CMK (cell line): ENCODE data around the gene UPK3BL2.
"Not testable (repeated sequence)": the region's sequence is repeated elsewhere in the genome, so short reads cannot be mapped to it uniquely, and the experiment has no call there.

Experiments
- DNase-seq: peaks from one replicate; pipeline ENCODE4 v3.0.0-alpha.2; 2010; ENCODE audit warnings: low read depth

The UPK3BL2 gene, protein sequence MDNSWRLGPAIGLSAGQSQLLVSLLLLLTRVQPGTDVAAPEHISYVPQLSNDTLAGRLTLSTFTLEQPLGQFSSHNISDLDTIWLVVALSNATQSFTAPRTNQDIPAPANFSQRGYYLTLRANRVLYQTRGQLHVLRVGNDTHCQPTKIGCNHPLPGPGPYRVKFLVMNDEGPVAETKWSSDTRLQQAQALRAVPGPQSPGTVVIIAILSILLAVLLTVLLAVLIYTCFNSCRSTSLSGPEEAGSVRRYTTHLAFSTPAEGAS

DNA sequence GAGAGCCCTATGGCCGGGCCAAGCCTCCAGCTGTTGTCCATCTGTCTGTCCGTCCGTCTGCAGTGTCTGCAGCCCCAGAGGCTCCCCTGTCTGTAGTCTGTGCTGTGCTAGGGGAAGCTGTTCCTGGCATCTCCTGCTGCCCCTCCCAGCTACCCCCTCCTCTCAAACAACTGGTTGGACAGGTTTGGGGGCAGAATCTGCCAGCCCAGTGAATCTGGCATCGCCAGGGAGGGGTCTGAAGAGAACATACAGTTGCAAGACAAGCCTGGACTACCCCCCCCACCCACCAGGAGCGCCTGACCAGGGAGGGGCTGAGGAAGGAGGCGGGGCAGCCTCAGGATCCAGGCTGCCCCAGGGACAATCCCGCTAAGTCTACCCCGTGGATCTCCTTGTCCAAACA is at the start of gene UPK3BL2:
Gene UPK3BL2, minus strand, starts transcription at position 101 of the 400 bp plus-strand sequence. Its CDS starts 60 bp downstream, at position 41.
- DNase-seq: not testable (repeated sequence)

DNA sequence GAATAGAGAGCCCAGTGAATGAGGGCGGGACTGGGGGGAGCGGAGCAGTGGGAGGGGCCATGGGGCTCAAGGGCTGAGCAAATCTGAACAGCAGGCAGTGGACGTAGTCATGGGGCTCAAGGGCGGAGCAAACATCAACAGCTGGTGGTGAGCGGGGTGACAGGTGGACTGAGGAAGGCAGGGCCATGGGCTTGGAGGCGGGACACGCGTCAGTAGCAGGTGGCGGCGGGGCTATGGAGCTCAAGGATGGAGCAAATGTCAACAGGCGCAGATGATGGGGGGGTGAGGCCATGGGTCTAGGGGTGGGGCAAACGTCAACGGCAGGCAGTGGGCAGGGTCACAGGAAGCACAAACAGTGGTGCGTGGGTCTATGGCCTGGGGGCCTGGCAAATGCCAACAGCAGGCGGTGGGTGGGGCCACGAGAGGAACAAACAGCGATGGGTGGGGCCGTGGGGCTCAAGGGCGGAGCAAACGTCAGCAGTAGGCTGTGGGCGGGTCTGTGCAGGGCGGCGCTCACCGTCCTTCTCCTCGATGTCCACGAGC is 49.1 kb upstream of the UPK3BL2 start:
- DNase-seq: not testable (repeated sequence)

DNA sequence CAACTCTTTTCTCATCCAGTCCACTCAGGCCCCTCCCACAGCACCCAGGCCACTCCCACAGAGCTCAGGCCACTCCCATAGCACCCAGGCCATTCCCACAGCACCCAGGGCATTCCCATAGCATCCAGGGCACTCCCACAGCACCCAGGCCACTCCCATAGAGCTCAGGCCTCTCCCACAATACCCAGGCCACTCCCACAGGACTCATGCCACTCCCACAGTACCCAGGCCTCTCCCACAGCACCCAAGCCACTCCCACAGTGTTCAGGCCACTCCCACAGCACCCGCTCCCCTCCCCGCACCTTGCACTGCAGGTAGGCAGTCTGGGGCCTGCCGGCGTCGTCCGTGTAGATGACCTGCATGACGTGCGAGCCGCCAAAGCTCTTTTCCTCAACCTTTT is 46.4 kb upstream of the UPK3BL2 start:
- not testable (repeated sequence) for DNase-seq

DNA sequence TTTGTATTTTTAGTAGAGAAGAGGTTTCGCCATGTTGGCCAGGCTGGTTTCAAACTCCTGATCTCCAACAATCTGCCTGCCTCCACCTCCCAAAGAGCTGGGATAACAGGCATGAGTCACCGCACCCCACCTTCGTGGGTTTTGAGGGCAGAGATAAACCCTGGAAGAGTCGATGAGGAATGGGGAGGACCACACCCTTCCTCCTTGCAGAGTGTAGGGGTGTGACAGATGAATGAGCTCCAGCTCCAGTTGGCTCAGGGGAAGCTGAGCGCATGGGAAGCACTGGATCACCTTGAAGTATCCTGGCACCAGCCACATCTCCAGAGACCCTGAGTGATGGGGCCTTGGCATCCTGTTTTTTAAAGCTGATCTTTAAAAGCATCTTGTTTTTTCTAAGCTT is 40.0 kb upstream of the UPK3BL2 start:
- DNase-seq: not testable (repeated sequence)

DNA sequence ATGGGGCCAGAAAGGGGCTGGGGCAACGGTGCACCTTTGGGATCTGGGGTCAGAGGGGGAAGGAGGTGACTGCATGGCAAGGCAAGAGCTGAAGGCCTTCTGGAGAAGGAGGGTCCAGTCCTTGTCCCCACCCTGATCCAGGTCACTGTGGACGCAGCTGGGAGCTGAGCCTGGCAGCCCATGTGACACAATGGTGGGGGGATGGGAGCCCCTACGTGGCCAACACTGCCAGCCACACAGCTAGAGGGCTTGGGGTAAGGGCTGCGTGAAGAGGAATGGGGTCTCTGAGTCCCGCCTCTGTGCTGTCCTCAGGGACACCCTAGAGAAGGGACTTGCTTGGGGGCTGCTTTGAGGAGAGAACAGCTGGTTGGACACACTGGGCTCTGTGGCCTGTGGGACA is 38.2 kb upstream of the UPK3BL2 start:
- DNase-seq: not testable (repeated sequence)

DNA sequence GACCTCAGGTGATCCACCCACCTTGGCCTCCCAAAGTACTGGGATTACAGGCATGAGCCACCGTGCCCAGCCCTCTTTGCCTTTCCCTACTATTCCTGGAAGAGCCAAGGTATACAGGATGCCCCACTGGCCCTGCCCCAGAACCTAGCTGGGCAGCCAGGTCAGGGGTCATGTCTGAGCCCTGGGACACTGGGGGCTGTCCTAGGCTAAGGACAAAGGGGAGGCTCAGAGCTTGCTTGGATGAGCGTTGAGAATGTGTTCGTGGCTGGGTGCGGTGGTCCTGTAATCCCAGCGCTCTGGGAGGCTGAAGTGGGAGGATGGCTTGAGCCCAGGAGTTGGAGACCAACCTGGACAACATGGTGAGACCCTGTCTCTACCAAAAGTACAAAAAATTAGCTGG is 35.0 kb upstream of the UPK3BL2 start:
- not testable (repeated sequence) for DNase-seq

DNA sequence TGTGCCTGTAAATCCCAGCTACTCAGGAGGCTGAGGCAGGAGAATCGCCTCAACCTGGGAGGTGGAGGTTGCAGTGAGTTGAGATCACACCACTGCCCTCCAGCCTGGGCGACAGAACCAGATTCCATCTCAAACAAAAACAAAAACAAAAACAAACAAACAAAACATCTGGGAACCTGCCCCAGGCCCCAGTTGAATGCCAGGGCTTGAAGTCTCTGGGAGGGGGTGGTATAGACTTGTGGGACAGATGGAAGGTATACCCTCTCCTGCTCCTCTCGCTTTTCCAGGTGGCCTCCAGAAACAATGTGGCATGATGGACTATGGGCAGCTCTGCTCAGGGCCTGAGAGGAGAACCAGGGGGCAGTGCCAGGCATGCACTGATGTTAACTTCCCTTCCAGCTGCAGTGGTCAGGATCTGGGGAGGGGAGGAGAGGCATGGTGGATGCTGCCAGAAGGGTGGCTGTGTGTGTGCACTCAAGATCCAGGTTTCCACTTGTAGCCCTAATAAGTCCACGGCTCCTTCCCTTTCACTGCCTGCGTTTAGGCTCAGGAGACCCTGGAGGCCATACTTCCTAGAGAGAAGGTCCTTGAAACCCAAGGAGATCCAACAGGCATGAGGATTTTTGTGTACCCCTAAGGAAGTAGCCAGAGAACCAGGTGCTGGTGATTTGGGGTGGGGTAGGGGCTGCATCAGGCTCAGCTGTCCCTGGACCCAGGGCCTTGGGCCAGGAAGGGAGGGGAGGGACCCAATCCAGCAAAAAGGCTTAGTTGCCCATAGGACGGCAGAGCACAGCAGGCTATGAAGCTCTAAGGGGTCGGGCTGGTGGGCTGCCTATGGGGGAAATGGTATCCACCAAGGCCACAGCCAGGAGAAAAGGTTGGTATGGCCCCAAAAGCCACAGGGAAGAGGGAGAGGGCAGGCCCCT is 34.1 kb upstream of the UPK3BL2 start:
- DNase-seq: not testable (repeated sequence)

DNA sequence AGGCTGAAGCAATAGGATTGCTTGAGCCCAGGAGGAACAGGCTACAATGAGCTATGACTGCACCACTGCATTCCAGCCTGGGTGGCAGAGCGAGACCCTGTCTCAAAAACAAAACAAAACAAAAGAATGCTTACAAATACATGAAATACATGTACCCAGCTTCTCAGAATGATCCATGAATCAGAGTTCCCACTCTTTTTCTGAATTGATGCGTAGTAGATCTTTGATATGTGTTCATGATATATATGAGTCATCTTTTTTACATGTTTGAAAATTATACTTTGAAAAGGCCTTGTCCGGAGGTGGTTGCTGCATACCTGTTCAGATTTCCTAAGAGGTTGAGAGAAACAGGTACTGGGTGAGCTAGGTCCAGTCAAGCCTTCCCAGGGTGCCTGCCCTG is 32.9 kb upstream of the UPK3BL2 start:
- not testable (repeated sequence) for DNase-seq

DNA sequence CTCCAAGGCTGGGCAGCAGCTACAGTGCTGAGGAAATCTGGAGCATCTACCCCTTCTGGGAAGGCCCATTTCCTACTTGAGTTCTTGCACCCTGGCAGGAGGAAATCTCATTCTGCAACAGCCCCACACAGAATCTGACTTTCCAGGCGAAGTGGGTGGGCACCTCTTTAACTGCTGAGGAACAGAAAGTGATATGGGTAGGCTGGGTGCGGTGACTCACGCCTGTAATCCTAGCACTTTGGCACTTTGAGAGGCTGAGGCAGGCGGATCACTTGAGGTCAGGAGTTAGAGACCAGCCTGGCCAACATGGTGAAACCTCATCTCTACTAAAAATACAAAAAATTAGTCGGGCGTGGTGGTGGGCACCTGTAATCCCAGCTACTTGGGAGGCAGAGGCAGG is 31.1 kb upstream of the UPK3BL2 start:
- not testable (repeated sequence) for DNase-seq

DNA sequence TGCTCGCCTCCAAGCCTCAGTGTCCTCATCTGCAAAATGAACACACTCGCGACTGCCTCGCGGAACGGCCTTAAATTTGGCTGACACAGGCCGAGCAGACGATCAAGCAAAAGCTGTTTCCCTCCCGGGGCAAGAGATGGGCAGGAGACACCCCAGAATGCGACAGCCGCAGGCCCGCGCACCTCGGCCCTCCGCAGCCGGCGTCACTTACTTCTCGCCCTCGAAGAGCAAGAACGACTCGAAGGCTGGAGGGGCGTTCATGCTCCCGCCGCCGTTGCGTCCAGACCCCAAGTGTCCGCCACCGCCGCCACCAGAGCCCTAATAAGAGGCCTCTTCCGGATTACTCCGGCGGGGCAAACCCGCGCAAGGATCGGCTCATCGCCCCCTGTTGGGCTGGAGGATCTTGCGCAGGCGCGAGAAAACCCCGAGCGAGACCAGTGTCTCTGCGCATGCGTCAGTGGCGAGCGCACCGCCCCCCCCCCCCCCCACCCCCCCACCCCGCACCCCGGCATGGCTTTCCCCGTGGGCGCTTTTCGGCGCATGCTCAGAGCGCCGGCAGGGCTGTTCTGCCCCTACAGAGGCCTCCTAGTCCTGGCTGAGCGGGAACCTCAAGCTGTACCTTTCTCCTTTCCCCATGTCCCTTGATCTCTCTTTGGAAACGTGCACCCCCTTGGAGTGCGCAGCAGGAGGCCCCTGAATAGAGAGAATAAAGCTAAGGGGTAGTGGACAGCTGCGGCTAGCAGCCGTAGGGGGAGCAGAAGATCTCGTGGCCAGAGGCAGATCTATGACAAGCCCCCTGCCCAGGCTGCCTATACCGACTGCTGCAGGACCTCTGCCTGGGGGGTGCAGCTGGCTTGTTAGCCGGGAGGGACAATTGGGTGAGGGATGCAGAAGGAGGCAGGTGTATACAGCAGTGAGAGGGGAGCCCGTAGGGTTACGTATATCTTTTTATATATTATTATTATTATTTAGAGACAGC is 29.1 kb upstream of the UPK3BL2 start, which contains the start of gene POLR2J3:
Gene POLR2J3, minus strand, starts transcription at position 323 of the 979 bp plus-strand sequence. Its CDS starts 62 bp downstream, at position 261.
- peak; percentile 77 for DNase-seq

DNA sequence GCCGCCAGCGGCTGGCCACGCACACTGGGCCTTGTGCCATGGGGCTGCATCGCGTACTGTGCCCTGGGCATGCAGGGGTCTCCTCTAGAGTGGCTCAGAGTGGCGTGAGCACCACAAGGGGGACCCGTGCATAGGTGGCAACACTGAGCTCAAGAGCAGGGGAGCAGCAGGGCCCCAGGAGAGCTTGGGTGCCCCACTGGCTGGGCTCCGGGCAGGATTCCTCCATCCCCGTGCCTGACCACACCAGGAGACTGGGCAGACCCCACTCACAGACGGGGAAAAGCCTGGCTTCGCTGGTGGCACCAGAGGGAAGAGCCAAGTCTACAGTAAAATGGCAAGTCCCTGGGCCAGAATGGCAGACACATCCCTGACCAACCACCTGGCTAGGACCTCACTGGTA is 25.1 kb upstream of the UPK3BL2 start:
- not testable (repeated sequence) for DNase-seq

DNA sequence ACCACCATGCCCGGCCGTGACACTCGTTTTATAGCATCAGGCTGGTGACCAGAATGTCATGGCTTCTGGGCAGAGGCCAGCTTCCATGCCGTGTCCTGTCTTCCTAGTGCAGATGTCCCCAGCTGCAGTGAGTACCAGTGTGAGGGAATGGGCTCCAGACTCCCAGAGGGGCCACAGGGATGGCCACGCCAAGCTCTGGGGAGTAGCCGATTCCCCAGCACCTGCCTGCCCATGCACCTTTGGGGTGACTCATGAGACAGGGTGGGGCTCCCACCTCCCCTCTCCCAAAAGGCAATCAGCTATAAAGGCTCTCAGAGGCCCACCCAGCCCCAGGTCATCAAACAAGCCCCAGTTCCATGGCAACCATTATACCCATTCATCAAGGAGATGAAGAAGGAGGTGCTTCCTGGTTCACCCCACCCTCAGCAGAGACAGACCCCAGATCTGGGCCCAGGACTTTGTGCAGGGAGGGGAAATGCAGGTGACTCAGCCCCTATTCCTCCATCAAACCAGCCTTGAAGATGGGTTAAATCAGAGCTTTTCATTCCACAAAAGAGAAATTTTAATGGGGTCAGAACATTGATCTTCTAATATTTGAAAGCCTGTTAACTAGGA is 7.4 kb upstream of the UPK3BL2 start, which contains the start of gene SPDYE2:
Gene SPDYE2, plus strand, starts transcription at position 419 of the 615 bp plus-strand sequence. CDS start 2,030 bp downstream, outside the sequence.
- DNase-seq: not testable (repeated sequence)

DNA sequence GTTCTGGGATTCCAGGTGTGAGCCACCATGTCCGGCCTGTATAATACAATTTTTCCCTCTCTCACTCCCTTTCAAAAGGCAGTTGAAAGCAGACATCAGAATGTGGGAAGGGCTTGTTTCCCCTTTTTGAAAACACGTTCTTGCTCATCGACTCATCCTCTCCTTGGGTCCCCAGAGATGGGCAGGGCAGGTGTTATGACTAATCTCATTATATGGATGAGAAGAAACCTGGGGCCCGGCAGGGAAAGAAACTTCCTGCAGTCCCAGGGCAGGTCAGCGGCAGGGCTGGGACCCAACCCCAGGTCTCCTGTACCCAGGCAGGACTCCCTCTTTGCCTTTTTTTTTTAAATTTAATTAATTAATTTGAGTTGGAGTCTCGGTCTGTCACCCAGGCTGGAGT is 2.9 kb upstream of the UPK3BL2 start:
- DNase-seq: not testable (repeated sequence)

DNA sequence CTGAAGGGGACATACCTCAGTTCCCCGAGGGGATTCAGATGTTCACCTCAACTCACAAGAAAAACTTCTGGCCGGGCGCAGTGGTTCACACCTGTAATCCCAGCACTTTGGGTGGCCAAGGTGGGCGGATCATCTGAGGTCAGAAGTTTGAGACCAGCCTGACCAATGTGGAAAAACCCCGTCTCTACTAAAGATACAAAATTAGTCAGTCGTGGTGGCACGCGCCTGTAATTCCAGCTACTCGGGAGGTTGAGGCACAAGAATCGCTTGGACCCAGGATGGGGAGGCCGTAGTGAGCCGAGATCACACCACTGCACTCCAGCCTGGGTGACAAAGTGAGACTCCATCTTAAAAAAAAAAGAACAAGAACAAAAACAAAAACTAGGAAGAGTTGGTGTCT is 1.8 kb upstream of the UPK3BL2 start:
- not testable (repeated sequence) for DNase-seq

DNA sequence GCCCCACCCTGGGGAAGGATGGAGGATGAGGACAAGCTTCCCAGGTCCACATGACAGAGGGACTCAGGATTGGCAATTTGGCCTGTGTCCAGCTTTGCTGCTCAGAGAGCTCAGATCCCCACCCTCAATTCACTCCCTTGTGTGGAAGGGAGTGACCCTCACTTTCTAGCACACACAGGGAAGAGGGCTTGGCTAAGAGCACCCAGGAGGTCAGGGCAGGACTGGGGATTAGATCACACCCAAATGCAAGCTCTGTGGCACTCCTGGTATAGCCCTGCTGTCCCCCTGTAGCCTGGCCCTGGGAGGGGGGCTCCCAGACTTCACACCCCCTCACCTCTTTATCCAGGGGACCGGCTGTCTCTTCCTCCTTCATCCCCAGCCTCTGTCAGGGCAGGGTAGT is 876 bp upstream of the UPK3BL2 start:
- DNase-seq: not testable (repeated sequence)

DNA sequence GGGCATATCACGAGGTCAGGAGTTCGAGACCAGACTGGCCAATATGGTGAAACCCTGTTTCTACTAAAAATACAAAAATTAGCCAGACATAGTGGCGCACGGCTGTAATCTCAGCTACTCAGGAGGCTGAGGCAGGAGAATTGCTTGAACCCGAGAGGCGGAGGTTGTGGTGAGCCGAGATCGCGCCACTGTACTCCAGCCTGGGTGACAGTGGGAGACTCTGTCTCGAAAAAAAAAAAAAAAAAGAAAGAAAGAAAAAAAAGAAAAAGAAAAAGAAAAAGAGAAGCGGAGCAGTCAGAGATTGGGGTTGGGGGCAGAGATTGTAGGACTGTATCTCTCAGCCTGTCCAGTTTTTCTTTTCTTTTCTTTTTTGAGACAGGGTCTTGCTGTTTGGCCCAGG is 725 bp downstream of the UPK3BL2 start:
- DNase-seq: not testable (repeated sequence)

DNA sequence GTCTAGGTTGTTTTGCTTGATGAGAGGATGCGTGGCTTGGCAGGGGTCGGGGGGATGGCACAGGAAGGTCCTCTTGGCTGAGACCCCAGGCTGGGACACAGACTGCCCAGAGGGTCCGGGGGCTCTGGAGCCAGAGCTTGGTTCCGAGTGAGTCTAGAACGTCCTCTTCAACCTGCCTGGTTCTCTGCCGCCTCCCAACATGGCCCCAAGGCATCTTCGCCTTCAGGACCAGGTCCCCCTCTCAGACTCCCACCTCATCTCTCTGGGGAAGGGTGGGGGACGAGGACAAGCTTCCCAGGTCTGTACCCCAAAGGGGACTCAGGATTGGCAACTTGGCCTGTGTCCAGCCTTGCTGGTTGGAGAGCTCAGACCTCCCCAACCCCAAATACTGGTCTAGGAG is 1.4 kb downstream of the UPK3BL2 start:
- DNase-seq: not testable (repeated sequence)

DNA sequence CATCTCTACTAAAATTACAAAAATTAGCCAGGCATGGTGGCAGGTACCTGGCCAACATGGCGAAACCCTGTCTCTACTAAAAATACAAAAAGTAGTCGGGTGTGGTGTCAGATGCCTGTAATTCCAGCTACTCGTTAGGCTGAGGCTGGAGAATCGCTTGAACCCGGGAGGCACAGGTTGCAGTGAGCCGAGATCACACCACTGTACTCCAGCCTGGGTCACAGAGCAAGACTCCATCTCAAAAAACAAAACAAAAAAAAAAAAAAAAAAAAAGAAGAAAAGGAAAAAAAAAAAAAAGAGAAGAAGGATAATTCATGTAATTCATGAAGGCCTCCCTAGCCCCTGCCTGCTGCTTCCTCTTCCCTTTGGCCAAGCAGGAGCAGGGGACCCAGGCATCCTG is 2.9 kb downstream of the UPK3BL2 start:
- not testable (repeated sequence) for DNase-seq

DNA sequence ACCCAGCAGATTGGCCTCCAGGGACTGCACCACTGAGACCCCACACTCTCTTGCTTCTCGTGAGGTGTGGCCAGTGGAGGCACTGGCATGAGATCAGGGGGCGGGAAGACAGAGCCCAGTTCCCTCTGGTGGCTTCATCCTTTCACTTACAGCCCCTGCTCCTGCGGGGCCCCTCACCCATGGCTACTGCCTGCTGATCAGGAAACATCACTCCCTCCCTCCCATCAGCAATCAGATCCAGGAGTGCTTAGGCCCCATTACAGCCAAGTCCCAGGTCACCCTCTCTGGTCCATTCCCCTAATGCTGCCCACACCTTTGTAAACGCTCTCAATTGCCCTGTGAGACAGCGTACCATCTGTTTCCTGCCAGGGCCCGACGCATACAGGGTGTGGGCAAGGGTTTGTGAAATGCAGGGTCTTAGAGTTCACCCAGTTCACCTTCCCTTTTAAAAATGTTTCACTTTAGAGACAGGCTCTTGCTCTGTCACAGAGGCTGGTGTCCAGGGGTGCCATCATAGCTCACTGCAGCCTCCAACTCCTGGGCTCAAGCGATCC is 8.4 kb downstream of the UPK3BL2 start:
- not testable (repeated sequence) for DNase-seq

DNA sequence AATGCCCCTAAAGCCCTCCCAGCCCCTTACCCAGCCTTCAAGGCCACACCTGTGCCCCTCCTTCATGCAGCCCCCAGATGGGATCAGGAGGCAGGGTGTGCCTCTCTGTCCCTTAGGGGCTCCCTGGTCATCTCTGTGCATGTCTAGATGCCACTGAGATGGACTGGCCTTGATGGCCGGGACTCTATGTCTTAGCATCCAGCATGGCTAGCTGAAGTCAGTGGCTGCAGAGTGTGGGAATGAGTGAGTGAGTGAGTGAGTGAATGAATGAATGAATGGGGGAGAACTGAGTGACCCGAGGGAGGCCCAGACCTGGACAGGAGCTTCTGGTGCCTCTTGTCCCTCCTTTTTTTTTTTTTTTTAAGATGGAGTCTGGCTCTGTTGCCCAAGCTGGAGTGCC is 11.4 kb downstream of the UPK3BL2 start:
- not testable (repeated sequence) for DNase-seq
